Nephron progenitor cell (in vitro differentiated cells): ENCODE measurements around the gene PIK3R6.

Experiments
- DNase-seq: peaks from one replicate; pipeline ENCODE4 v3.0.0; 2021
- H3K27ac Mint-ChIP-seq: 2 replicates; pipeline ENCODE4 v1.8.0; 2021; ENCODE audit warnings: mild to moderate bottlenecking, moderate library complexity, mixed read lengths
- H3K27me3 Mint-ChIP-seq: 2 replicates; pipeline ENCODE4 v1.8.0; 2021; ENCODE audit warnings: mild to moderate bottlenecking, low read depth, mixed read lengths; ENCODE audit not compliant: poor library complexity
- H3K36me3 Mint-ChIP-seq: 2 replicates; pipeline ENCODE4 v1.8.0; 2021; ENCODE audit warnings: low read depth, mixed read lengths
- H3K4me1 Mint-ChIP-seq: 2 replicates; pipeline ENCODE4 v1.8.0; 2021; ENCODE audit warnings: mixed read lengths
- H3K4me3 Mint-ChIP-seq: 2 replicates; pipeline ENCODE4 v1.8.0; 2021; ENCODE audit warnings: mild to moderate bottlenecking, moderate library complexity, mixed read lengths
- H3K9me3 Mint-ChIP-seq: 2 replicates; pipeline ENCODE4 v1.8.0; 2021; ENCODE audit warnings: mild to moderate bottlenecking, moderate library complexity, mixed read lengths
- TF ChIP-seq, protein P1 (sequence below): fragments of 200-600 bp; sonication (generic); IDR thresholded peaks from 2 replicates; pipeline ENCODE4 v1.5.0; 2021; ENCODE audit warnings: antibody characterized with exemption

PIK3R6 gene

DNA sequence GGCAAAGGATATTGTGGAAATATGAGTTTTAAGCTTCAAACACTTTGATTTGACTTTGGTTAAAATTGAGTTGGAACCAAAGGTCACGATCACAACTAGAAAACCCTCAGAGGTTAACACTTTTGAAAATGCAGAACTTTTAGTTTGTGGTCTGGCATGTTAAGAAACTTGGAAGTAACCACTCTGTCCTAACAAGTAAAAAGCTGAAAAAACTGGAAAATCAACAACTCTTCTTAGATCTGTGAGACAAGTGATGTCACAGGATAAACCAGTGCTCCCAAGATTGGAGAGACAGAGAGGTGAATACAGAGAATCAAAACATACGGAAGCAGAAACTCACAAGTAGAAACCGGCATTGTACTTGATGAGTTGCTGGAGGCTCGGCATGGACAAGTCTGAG lies 85.7 kb downstream of the PIK3R6 start:
- H3K27ac Mint-ChIP-seq: no peak overlapping the region
- H3K27me3 Mint-ChIP-seq: peaks cover 5% of the 10 kb centered on the region
- no peaks in the 10 kb centered on the region for H3K4me1 Mint-ChIP-seq
- H3K9me3 Mint-ChIP-seq: no peaks in the 10 kb centered on the region
- no peak for DNase-seq
- H3K4me3 Mint-ChIP-seq: no peak overlapping the region
- TF ChIP-seq, protein P1, sequence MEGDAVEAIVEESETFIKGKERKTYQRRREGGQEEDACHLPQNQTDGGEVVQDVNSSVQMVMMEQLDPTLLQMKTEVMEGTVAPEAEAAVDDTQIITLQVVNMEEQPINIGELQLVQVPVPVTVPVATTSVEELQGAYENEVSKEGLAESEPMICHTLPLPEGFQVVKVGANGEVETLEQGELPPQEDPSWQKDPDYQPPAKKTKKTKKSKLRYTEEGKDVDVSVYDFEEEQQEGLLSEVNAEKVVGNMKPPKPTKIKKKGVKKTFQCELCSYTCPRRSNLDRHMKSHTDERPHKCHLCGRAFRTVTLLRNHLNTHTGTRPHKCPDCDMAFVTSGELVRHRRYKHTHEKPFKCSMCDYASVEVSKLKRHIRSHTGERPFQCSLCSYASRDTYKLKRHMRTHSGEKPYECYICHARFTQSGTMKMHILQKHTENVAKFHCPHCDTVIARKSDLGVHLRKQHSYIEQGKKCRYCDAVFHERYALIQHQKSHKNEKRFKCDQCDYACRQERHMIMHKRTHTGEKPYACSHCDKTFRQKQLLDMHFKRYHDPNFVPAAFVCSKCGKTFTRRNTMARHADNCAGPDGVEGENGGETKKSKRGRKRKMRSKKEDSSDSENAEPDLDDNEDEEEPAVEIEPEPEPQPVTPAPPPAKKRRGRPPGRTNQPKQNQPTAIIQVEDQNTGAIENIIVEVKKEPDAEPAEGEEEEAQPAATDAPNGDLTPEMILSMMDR: no peak
- no peaks in the 10 kb centered on the region for H3K36me3 Mint-ChIP-seq

- no peak for DNase-seq
- peaks cover 26% of the 10 kb centered on the region for H3K9me3 Mint-ChIP-seq
- no peaks in the 10 kb centered on the region for H3K36me3 Mint-ChIP-seq
- TF ChIP-seq, protein P1: no peak
- no peak overlapping the region for H3K4me3 Mint-ChIP-seq
- H3K27me3 Mint-ChIP-seq: peaks cover 13% of the 10 kb centered on the region
- no peak overlapping the region for H3K27ac Mint-ChIP-seq
- no peaks in the 10 kb centered on the region for H3K4me1 Mint-ChIP-seq
Measured at GRCh38 chr17:8776881-8777280, 90.6 kb downstream of the PIK3R6 start.

DNA sequence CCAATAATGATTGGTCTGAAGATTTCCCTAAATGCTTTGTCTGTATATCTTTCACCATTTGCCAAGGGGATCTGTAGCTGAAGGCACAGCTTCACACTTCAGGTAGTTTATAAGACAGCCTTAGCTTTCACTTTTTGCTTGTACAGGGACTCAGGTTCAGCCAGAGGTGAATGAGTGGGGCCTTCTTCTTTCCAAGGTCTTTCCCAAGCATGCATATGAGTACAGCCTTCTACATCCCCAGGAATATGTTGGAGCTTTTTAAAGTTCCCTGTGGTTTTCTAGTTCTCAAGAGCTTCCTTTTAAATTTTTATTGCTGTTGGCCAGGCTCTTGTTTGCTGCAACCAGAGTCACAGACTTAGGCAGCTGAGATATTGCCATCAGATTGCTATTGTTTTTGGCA lies 91.2 kb downstream of the PIK3R6 start:
- no peak overlapping the region for H3K27ac Mint-ChIP-seq

GRCh38 chr17:8766731-8767130 lies 100.7 kb downstream of the PIK3R6 start:
- no peaks in the 10 kb centered on the region for H3K27me3 Mint-ChIP-seq
- no peak overlapping the region for H3K4me3 Mint-ChIP-seq
- no peak for DNase-seq
- no peaks in the 10 kb centered on the region for H3K4me1 Mint-ChIP-seq
- TF ChIP-seq, protein P1: no peak
- H3K9me3 Mint-ChIP-seq: peaks cover 15% of the 10 kb centered on the region
- no peaks in the 10 kb centered on the region for H3K36me3 Mint-ChIP-seq
- H3K27ac Mint-ChIP-seq: no peak overlapping the region

More for the DNA sequence above, 91.2 kb downstream of the PIK3R6 start:
- Mint-ChIP-seq H3K36me3 (no peaks in the 10 kb centered on the region), H3K9me3 (peaks cover 26% of the 10 kb centered on the region), H3K4me3 (no peak overlapping the region), H3K27me3 (peaks cover 13% of the 10 kb centered on the region), H3K4me1 (no peaks in the 10 kb centered on the region)
- no peak for DNase-seq
- TF ChIP-seq, protein P1: no peak

- DNase-seq: no peak
- peaks cover 5% of the 10 kb centered on the region for H3K27me3 Mint-ChIP-seq
- H3K4me3 Mint-ChIP-seq: no peak overlapping the region
- peaks cover 12% of the 10 kb centered on the region for H3K4me1 Mint-ChIP-seq
- no peak overlapping the region for H3K27ac Mint-ChIP-seq
- no peaks in the 10 kb centered on the region for H3K36me3 Mint-ChIP-seq
- TF ChIP-seq, protein P1: no peak
- H3K9me3 Mint-ChIP-seq: peaks cover 15% of the 10 kb centered on the region
Measured at GRCh38 chr17:8762012-8762411, 105.5 kb downstream of the PIK3R6 start.

GRCh38 chr17:8758137-8758596 lies 109.3 kb downstream of the PIK3R6 start, which contains the start of gene SPDYE4:
Gene SPDYE4, minus strand, starts transcription at chr17:8758546. Its CDS starts 164 bp downstream, at chr17:8758382.
- H3K4me1 Mint-ChIP-seq: peaks cover 12% of the 10 kb centered on the region

More at GRCh38 chr17:8758137-8758596, 109.3 kb downstream of the PIK3R6 start, which contains the start of gene SPDYE4:
- no peaks in the 10 kb centered on the region for H3K36me3 Mint-ChIP-seq
- H3K27ac Mint-ChIP-seq: no peak within 1 kb of the TSS
- H3K4me3 Mint-ChIP-seq: no peak within 1 kb of the TSS
- TF ChIP-seq, protein P1: no peak
- H3K27me3 Mint-ChIP-seq: peaks cover 8% of the 10 kb centered on the region
- no peak for DNase-seq
- H3K9me3 Mint-ChIP-seq: peaks cover 15% of the 10 kb centered on the region
